Iris pigment epithelial cell (primary cell): ENCODE results near the gene MAP7D2.
"Not testable (repeated sequence)": the region's sequence is repeated elsewhere in the genome, so short reads cannot be mapped to it uniquely, and the experiment has no call there.

Experiments
- DNase-seq: peaks from one replicate; pipeline ENCODE4 v3.0.0-alpha.2; 2011; ENCODE audit warnings: low read depth

Gene MAP7D2

GRCh38 chrX:20116577-20117240 lies at the start of gene MAP7D2:
MAP7D2 (minus strand) TSS chrX:20116907; CDS start chrX:20116879, 28 bp downstream.
- no peak for DNase-seq

GRCh38 chrX:20162516-20162915 lies 45.8 kb upstream of the MAP7D2 start:
- DNase-seq: not testable (repeated sequence)

GRCh38 chrX:20159797-20160385 lies 43.2 kb upstream of the MAP7D2 start:
- no peak for DNase-seq

- no peak for DNase-seq
Observed at GRCh38 chrX:20151689-20152088, 35.0 kb upstream of the MAP7D2 start.

- no peak for DNase-seq
Observed at GRCh38 chrX:20149326-20149725, 32.6 kb upstream of the MAP7D2 start.

- no peak for DNase-seq
Observed at GRCh38 chrX:20147561-20147960, 30.9 kb upstream of the MAP7D2 start.

GRCh38 chrX:20144491-20144890 lies 27.8 kb upstream of the MAP7D2 start:
- peak; percentile 76 for DNase-seq

GRCh38 chrX:20143561-20143960 lies 26.9 kb upstream of the MAP7D2 start:
- no peak for DNase-seq

- DNase-seq: no peak
Observed at GRCh38 chrX:20143111-20143510, 26.4 kb upstream of the MAP7D2 start.

- DNase-seq: peak; percentile 100
Observed at GRCh38 chrX:20141281-20142220, 24.8 kb upstream of the MAP7D2 start, which contains the start of gene EIF1AX. EIF1AX (minus strand) TSS chrX:20141838; CDS start chrX:20141640, 198 bp downstream.

GRCh38 chrX:20140420-20140819 lies 23.7 kb upstream of the MAP7D2 start:
- DNase-seq: no peak

- DNase-seq: peak; percentile 31
Observed at GRCh38 chrX:20139966-20140365, 23.3 kb upstream of the MAP7D2 start.

GRCh38 chrX:20135944-20136343 lies 19.2 kb upstream of the MAP7D2 start:
- DNase-seq: no peak

GRCh38 chrX:20132666-20133065 lies 16.0 kb upstream of the MAP7D2 start:
- DNase-seq: no peak

GRCh38 chrX:20130357-20130756 lies 13.7 kb upstream of the MAP7D2 start:
- DNase-seq: no peak

GRCh38 chrX:20129547-20129946 lies 12.8 kb upstream of the MAP7D2 start:
- DNase-seq: no peak

- DNase-seq: no peak
Observed at GRCh38 chrX:20128670-20129069, 12.0 kb upstream of the MAP7D2 start.

GRCh38 chrX:20127440-20127839 lies 10.7 kb upstream of the MAP7D2 start:
- DNase-seq: not testable (repeated sequence)

- not testable (repeated sequence) for DNase-seq
Observed at GRCh38 chrX:20126833-20127232, 10.1 kb upstream of the MAP7D2 start.

GRCh38 chrX:20124964-20125363 lies 8.3 kb upstream of the MAP7D2 start:
- no peak for DNase-seq

GRCh38 chrX:20118065-20118824 lies 1.5 kb upstream of the MAP7D2 start:
- no peak for DNase-seq

GRCh38 chrX:20116087-20116576 lies 575 bp downstream of the MAP7D2 start:
- no peak for DNase-seq
